K562 (cell line): ENCODE measurements around the gene MAD1L1. TPM values are rescaled to one million over a fixed set of nuclear protein-coding genes. Genes with fewer than 3 reads are reported as not detected.
A peak's percentile ranks its signal among the peaks of the same experiment; 100 is the strongest.

Source experiments
- ARID1B ChIP-seq: fragments of 450-650 bp; IDR thresholded peaks from 2 replicates; pipeline ENCODE4 v1.6.1; 2016; ENCODE audit warnings: antibody characterized with exemption, mild to moderate bottlenecking, inconsistent platforms
- ASH1L ChIP-seq: fragments of 450-650 bp; IDR thresholded peaks from 2 replicates; pipeline ENCODE4 v1.6.1; 2018; ENCODE audit warnings: borderline replicate concordance, mild to moderate bottlenecking, low read depth; ENCODE audit not compliant: partially characterized antibody
- BRF2 ChIP-seq: IDR thresholded peaks from 3 replicates; pipeline ENCODE4 v1.6.1; 2011; ENCODE audit warnings: borderline replicate concordance, mild to moderate bottlenecking; ENCODE audit not compliant: insufficient read length, insufficient read depth
- CC2D1A ChIP-seq: fragments of 450-650 bp; IDR thresholded peaks from 2 replicates; pipeline ENCODE4 v1.6.1; 2017; ENCODE audit warnings: mild to moderate bottlenecking
- CCAR2 ChIP-seq: fragments of 200-400 bp; formaldehyde crosslinking; IDR thresholded peaks from 2 replicates; pipeline ENCODE4 v1.6.1; 2017; ENCODE audit warnings: mild to moderate bottlenecking, low read depth, low read length
- CGGBP1 ChIP-seq: fragments of 250-450 bp; sonication (Bioruptor Pico); IDR thresholded peaks from 2 replicates; pipeline ENCODE4 v1.9.0; 2021; ENCODE audit warnings: mild to moderate bottlenecking
- DDX20 ChIP-seq: fragments of 450-650 bp; IDR thresholded peaks from 2 replicates; pipeline ENCODE4 v1.6.1; 2016; ENCODE audit warnings: missing genetic modification characterization, low read depth, mild to moderate bottlenecking, missing compliant biosample characterization, moderate library complexity
- ESRRA ChIP-seq: fragments of 450-650 bp; IDR thresholded peaks from 2 replicates; pipeline ENCODE4 v1.6.1; 2014; ENCODE audit warnings: low read depth, mild to moderate bottlenecking, moderate library complexity, borderline replicate concordance
- GABPA ChIP-seq: fragments of 200-800 bp; sonication (Bioruptor generic); conservative IDR thresholded peaks from 2 replicates; pipeline ENCODE4 v1.6.1; 2016; ENCODE audit warnings: low read depth, missing genetic modification characterization, missing compliant biosample characterization
- HDAC3 ChIP-seq: fragments of 450-650 bp; IDR thresholded peaks from 2 replicates; pipeline ENCODE4 v1.6.1; 2018; ENCODE audit warnings: borderline replicate concordance, mild to moderate bottlenecking, moderate library complexity; ENCODE audit not compliant: partially characterized antibody
- HOXB6 ChIP-seq: fragments of 250-450 bp; sonication (Bioruptor Pico); IDR thresholded peaks from 2 replicates; pipeline ENCODE4 v1.5.1; 2022; ENCODE audit warnings: mild to moderate bottlenecking, borderline replicate concordance
- MIER1 ChIP-seq: fragments of 450-650 bp; IDR thresholded peaks from 2 replicates; pipeline ENCODE4 v1.6.1; 2016; ENCODE audit warnings: antibody characterized with exemption, mild to moderate bottlenecking, low read depth
- POLR2B ChIP-seq: fragments of 450-650 bp; IDR thresholded peaks from 2 replicates; pipeline ENCODE4 v1.6.1; 2018; ENCODE audit warnings: low read depth; ENCODE audit not compliant: partially characterized antibody
- POU5F1 ChIP-seq: fragments of 150-350 bp; IDR thresholded peaks from 2 replicates; pipeline ENCODE4 v1.6.1; 2014; ENCODE audit warnings: borderline replicate concordance, low read length, low read depth, mild to moderate bottlenecking; ENCODE audit not compliant: partially characterized antibody
- PRDM10 ChIP-seq: fragments of 450-650 bp; IDR thresholded peaks from 2 replicates; pipeline ENCODE4 v1.6.1; 2018; ENCODE audit not compliant: partially characterized antibody
- SRSF3 ChIP-seq: fragments of 200-400 bp; formaldehyde crosslinking; IDR thresholded peaks from 2 replicates; pipeline ENCODE4 v1.6.1; 2016; ENCODE audit warnings: mild to moderate bottlenecking, low read length, moderate library complexity; ENCODE audit not compliant: insufficient read depth
- TGIF2 ChIP-seq: sonication (generic); formaldehyde crosslinking; IDR thresholded peaks from 2 replicates; pipeline ENCODE4 v1.8.1; 2022; ENCODE audit warnings: mild to moderate bottlenecking, missing genetic modification reagents, moderate library complexity
- ZNF140 ChIP-seq: fragments of 250-450 bp; sonication (Bioruptor Pico); IDR thresholded peaks from 2 replicates; pipeline ENCODE4 v1.8.0; 2021; ENCODE audit warnings: moderate library complexity, mild to moderate bottlenecking, inconsistent platforms
- ZNF316 ChIP-seq: fragments of 450-650 bp; IDR thresholded peaks from 2 replicates; pipeline ENCODE4 v1.6.1; 2016
- ZNF507 ChIP-seq: conservative IDR thresholded peaks from 2 replicates; pipeline ENCODE4 v1.6.1; 2017; ENCODE audit warnings: missing genetic modification characterization, missing compliant biosample characterization
- ZNF512 ChIP-seq: IDR thresholded peaks from 2 replicates; pipeline ENCODE4 v1.6.1; 2016; ENCODE audit warnings: missing genetic modification characterization, missing compliant biosample characterization
- polyA plus RNA-seq, 8 experiments: library from polyadenylated mRNA; depleted of rRNA in 4 of 8; stranded (reverse) in 5 of 8; unstranded in 3 of 8; fragments of >200 nt; fragmentation: Nextera tagmentation in 2 of 8; fragmentation: Illumina TruSeq in 1 of 8; extraction: Ambion mirVana in 2 of 8; extraction: Trizol in 1 of 8; gene quantifications; 2 replicates each; pipeline versions ENCODE4 v1.2.1 to v1.2.3, GENCODE V29; 2011 to 2014; ENCODE audit warnings: inconsistent platforms in 1 of 8, missing spikeins in 1 of 8
- total RNA-seq, 7 experiments: library from RNA; depleted of rRNA in 6 of 7; stranded (reverse); fragments of >200 nt in 6 of 7; fragmentation: Illumina TruSeq in 2 of 7; extraction: Trizol in 2 of 7; gene quantifications; 2 replicates each; pipeline versions ENCODE4 v1.2.1 to v1.2.3, GENCODE V29; 2011 to 2021; ENCODE audit warnings: low replicate concordance in 1 of 7

Gene MAD1L1
- total and polyA plus RNA-seq, 9 of the 15 experiments (the other 6 are each of a cell fraction or from before 2014, with no cell fraction given), result 1.7 to 89.7 (median 18.0) TPM

- no peak for TF ChIP-seq ZNF512 (tag)
- no peak; the same call in 1 of the 2 replicates for TF ChIP-seq MIER1
- no peak for TF ChIP-seq ZNF507 (tag)
- TF ChIP-seq ASH1L, result no peak
- TF ChIP-seq CCAR2, result no peak
- no peak for TF ChIP-seq HOXB6 (CRISPR knock-in tag)
- no peak for TF ChIP-seq ZNF316
- peak; percentile 37; the same call in 1 of the 2 replicates for TF ChIP-seq ARID1B
- TF ChIP-seq BRF2, result no peak
- TF ChIP-seq TGIF2 (CRISPR knock-in tag), result no peak
- no peak for TF ChIP-seq DDX20 (tag)
- TF ChIP-seq POU5F1, result no peak
- TF ChIP-seq POLR2B, result no peak
- TF ChIP-seq GABPA (tag), result no peak
- no peak for TF ChIP-seq CGGBP1 (CRISPR knock-in tag)
- peak; percentile 48; the same call in 1 of the 2 replicates for TF ChIP-seq ESRRA
- no peak for TF ChIP-seq SRSF3
- no peak for TF ChIP-seq CC2D1A
- peak; percentile 79 for TF ChIP-seq PRDM10
- no peak for TF ChIP-seq HDAC3
- no peak for TF ChIP-seq ZNF140
Observed at GRCh38 chr7:2232766-2233520, at the start of gene MAD1L1 (continued).
